Measurements from ENCODE around the gene LPCAT3.

Gene LPCAT3

DNA sequence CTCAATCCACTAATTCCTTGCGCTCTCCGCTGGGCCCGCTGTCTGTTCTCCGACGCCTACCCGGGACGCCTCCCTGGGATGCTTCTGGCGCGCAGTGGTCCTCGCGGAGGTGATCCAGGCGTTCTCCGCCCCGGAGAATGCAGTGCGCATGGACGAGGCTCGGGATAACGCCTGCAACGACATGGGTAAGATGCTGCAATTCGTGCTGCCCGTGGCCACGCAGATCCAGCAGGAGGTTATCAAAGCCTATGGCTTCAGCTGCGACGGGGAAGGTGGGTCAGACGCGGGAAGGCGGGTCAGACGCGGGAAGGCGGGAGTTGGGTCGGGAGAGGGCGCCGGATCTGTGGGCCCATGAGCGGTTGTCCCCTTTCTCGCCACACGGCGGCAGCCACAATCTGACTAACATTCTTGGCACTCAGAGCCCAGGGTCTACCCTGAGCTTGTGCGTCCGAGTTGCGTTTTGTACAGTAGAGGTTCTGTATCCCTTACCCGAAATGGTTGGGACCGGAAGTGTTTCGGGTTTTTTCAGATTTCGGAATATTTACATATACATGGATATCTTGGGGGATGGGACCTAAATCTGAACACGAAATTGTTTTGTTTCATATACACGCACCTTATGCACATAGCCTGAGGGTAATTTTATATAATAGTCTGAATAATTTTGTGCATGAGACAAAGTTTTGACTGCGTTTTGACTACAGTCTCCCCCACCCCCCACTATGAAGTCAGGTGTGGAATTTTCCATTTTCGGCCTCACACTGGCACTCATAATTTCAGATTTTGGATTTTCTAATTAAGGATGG, 73.7 kb downstream of the LPCAT3 start (continued):
- TF ChIP-seq, protein P1, sequence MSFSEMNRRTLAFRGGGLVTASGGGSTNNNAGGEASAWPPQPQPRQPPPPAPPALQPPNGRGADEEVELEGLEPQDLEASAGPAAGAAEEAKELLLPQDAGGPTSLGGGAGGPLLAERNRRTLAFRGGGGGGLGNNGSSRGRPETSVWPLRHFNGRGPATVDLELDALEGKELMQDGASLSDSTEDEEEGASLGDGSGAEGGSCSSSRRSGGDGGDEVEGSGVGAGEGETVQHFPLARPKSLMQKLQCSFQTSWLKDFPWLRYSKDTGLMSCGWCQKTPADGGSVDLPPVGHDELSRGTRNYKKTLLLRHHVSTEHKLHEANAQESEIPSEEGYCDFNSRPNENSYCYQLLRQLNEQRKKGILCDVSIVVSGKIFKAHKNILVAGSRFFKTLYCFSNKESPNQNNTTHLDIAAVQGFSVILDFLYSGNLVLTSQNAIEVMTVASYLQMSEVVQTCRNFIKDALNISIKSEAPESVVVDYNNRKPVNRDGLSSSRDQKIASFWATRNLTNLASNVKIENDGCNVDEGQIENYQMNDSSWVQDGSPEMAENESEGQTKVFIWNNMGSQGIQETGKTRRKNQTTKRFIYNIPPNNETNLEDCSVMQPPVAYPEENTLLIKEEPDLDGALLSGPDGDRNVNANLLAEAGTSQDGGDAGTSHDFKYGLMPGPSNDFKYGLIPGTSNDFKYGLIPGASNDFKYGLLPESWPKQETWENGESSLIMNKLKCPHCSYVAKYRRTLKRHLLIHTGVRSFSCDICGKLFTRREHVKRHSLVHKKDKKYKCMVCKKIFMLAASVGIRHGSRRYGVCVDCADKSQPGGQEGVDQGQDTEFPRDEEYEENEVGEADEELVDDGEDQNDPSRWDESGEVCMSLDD (tag by site-specific recombination; IDR thresholded peaks at IDR 0.05): no peak; the same call in 1 of the 2 replicates
- TF ChIP-seq BCL11A (tag by site-specific recombination; IDR thresholded peaks at IDR 0.05; ENCODE audit: low read depth) (peak; percentile 87), ZNF157 (tag by site-specific recombination; IDR thresholded peaks at IDR 0.05) (no peak), ZNF501 (tag by site-specific recombination; IDR thresholded peaks at IDR 0.05) (peak; percentile 79), ZNF624 (tag by site-specific recombination; IDR thresholded peaks at IDR 0.05) (no peak; the same call in 1 of the 2 replicates), ZNF146 (tag by site-specific recombination; IDR thresholded peaks at IDR 0.05) (peak; percentile 3; the same call in 1 of the 2 replicates), ZNF548 (tag by site-specific recombination; IDR thresholded peaks at IDR 0.05) (peak; percentile 72; the same call in 1 of the 2 replicates), ZNF354C (tag by site-specific recombination; IDR thresholded peaks at IDR 0.05; ENCODE audit: borderline replicate concordance, low read depth) (no peak), ZNF560 (tag by site-specific recombination; IDR thresholded peaks at IDR 0.05; ENCODE audit: borderline replicate concordance) (no peak), ZNF174 (tag by site-specific recombination; IDR thresholded peaks at IDR 0.05) (no peak), ZNF701 (tag by site-specific recombination; IDR thresholded peaks at IDR 0.05) (no peak), ZNF211 (tag by site-specific recombination; IDR thresholded peaks at IDR 0.05; ENCODE audit: low read depth) (no peak), ZNF19 (tag by site-specific recombination; IDR thresholded peaks at IDR 0.05; ENCODE audit: low read depth) (no peak), GLI4 (tag by site-specific recombination; IDR thresholded peaks at IDR 0.05) (no peak), HOXC10 (CRISPR knock-in tag; IDR thresholded peaks at IDR 0.05) (no peak), ZBTB48 (tag by site-specific recombination; IDR thresholded peaks at IDR 0.05) (peak; percentile 98), ZNF223 (tag by site-specific recombination; IDR thresholded peaks at IDR 0.05) (peak; percentile 91), ZNF707 (tag by site-specific recombination; IDR thresholded peaks at IDR 0.05) (no peak), ZNF404 (tag by site-specific recombination; IDR thresholded peaks at IDR 0.05) (no peak), SETDB1 (IDR thresholded peaks at IDR 0.05; ENCODE audit: insufficient read length, low read length) (no peak)
- TF ChIP-seq, protein P2, sequence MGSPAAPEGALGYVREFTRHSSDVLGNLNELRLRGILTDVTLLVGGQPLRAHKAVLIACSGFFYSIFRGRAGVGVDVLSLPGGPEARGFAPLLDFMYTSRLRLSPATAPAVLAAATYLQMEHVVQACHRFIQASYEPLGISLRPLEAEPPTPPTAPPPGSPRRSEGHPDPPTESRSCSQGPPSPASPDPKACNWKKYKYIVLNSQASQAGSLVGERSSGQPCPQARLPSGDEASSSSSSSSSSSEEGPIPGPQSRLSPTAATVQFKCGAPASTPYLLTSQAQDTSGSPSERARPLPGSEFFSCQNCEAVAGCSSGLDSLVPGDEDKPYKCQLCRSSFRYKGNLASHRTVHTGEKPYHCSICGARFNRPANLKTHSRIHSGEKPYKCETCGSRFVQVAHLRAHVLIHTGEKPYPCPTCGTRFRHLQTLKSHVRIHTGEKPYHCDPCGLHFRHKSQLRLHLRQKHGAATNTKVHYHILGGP (tag by site-specific recombination; IDR thresholded peaks at IDR 0.05): no peak
- TF ChIP-seq, protein P3, sequence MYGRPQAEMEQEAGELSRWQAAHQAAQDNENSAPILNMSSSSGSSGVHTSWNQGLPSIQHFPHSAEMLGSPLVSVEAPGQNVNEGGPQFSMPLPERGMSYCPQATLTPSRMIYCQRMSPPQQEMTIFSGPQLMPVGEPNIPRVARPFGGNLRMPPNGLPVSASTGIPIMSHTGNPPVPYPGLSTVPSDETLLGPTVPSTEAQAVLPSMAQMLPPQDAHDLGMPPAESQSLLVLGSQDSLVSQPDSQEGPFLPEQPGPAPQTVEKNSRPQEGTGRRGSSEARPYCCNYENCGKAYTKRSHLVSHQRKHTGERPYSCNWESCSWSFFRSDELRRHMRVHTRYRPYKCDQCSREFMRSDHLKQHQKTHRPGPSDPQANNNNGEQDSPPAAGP (tag by site-specific recombination; IDR thresholded peaks at IDR 0.05): peak; percentile 72
- TF ChIP-seq, protein P4, sequence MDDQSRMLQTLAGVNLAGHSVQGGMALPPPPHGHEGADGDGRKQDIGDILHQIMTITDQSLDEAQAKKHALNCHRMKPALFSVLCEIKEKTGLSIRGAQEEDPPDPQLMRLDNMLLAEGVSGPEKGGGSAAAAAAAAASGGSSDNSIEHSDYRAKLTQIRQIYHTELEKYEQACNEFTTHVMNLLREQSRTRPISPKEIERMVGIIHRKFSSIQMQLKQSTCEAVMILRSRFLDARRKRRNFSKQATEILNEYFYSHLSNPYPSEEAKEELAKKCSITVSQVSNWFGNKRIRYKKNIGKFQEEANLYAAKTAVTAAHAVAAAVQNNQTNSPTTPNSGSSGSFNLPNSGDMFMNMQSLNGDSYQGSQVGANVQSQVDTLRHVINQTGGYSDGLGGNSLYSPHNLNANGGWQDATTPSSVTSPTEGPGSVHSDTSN (CRISPR knock-in tag; IDR thresholded peaks at IDR 0.05): no peak
- TF ChIP-seq, protein P5, sequence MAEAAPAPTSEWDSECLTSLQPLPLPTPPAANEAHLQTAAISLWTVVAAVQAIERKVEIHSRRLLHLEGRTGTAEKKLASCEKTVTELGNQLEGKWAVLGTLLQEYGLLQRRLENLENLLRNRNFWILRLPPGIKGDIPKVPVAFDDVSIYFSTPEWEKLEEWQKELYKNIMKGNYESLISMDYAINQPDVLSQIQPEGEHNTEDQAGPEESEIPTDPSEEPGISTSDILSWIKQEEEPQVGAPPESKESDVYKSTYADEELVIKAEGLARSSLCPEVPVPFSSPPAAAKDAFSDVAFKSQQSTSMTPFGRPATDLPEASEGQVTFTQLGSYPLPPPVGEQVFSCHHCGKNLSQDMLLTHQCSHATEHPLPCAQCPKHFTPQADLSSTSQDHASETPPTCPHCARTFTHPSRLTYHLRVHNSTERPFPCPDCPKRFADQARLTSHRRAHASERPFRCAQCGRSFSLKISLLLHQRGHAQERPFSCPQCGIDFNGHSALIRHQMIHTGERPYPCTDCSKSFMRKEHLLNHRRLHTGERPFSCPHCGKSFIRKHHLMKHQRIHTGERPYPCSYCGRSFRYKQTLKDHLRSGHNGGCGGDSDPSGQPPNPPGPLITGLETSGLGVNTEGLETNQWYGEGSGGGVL (tag by site-specific recombination; IDR thresholded peaks at IDR 0.05): no peak
- TF ChIP-seq, protein P6, sequence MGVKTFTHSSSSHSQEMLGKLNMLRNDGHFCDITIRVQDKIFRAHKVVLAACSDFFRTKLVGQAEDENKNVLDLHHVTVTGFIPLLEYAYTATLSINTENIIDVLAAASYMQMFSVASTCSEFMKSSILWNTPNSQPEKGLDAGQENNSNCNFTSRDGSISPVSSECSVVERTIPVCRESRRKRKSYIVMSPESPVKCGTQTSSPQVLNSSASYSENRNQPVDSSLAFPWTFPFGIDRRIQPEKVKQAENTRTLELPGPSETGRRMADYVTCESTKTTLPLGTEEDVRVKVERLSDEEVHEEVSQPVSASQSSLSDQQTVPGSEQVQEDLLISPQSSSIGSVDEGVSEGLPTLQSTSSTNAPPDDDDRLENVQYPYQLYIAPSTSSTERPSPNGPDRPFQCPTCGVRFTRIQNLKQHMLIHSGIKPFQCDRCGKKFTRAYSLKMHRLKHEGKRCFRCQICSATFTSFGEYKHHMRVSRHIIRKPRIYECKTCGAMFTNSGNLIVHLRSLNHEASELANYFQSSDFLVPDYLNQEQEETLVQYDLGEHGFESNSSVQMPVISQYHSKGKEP (tag by site-specific recombination; IDR thresholded peaks at IDR 0.05): peak; percentile 97
- TF ChIP-seq, protein P7, sequence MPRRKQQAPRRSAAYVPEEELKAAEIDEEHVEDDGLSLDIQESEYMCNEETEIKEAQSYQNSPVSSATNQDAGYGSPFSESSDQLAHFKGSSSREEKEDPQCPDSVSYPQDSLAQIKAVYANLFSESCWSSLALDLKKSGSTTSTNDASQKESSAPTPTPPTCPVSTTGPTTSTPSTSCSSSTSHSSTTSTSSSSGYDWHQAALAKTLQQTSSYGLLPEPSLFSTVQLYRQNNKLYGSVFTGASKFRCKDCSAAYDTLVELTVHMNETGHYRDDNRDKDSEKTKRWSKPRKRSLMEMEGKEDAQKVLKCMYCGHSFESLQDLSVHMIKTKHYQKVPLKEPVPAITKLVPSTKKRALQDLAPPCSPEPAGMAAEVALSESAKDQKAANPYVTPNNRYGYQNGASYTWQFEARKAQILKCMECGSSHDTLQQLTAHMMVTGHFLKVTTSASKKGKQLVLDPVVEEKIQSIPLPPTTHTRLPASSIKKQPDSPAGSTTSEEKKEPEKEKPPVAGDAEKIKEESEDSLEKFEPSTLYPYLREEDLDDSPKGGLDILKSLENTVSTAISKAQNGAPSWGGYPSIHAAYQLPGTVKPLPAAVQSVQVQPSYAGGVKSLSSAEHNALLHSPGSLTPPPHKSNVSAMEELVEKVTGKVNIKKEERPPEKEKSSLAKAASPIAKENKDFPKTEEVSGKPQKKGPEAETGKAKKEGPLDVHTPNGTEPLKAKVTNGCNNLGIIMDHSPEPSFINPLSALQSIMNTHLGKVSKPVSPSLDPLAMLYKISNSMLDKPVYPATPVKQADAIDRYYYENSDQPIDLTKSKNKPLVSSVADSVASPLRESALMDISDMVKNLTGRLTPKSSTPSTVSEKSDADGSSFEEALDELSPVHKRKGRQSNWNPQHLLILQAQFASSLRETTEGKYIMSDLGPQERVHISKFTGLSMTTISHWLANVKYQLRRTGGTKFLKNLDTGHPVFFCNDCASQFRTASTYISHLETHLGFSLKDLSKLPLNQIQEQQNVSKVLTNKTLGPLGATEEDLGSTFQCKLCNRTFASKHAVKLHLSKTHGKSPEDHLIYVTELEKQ (tag by site-specific recombination; IDR thresholded peaks at IDR 0.05; ENCODE audit: borderline replicate concordance): no peak

Data from HEK293 (cell line).